AG04450 (cell line): ENCODE data around the gene MKI67. TPM values are rescaled to one million over a fixed set of nuclear protein-coding genes. Genes with fewer than 3 reads are reported as not detected.

ENCODE experiments used
- CTCF ChIA-PET: fragments of 300-600, 350-600 bp; formaldehyde crosslinking; extraction: SDS; loops from one replicate; lab custom pipeline; 2022; ENCODE audit warnings: antibody characterized with exemption, inconsistent platforms; lab: Charles Lee
- POLR2A ChIA-PET: fragments of 350-600 bp; formaldehyde crosslinking; extraction: SDS; loops from one replicate; lab custom pipeline; 2021; ENCODE audit warnings: antibody characterized with exemption, inconsistent platforms; lab: Yijun Ruan, JAX
- DNase-seq: peaks from one replicate; pipeline ENCODE4 v3.0.0-alpha.2; 2011; ENCODE audit warnings: low read depth, low spot score
- H3K27ac ChIP-seq: one replicate; pipeline ENCODE4 v1.5.1; 2012; ENCODE audit warnings: low read depth, low read length, control low read depth
- H3K27me3 ChIP-seq: one replicate; pipeline ENCODE4 v1.6.0; 2012; ENCODE audit warnings: low read length; ENCODE audit not compliant: control insufficient read depth, insufficient read depth
- H3K4me3 ChIP-seq: 2 replicates; pipeline ENCODE4 v1.5.1; 2011; ENCODE audit warnings: mild to moderate bottlenecking, low read depth, low read length, control low read depth
- H3K9me3 ChIP-seq: 2 replicates; pipeline ENCODE4 v1.5.1; 2012; ENCODE audit warnings: low read length; ENCODE audit not compliant: control insufficient read depth, insufficient read depth
- polyA plus RNA-seq: library from polyadenylated mRNA; depleted of rRNA; stranded (reverse); fragments of >200 nt; gene quantifications from 2 replicates; pipeline ENCODE4 v1.2.3, GENCODE V29; 2011
- TF ChIP-seq, protein P1 (sequence below): IDR thresholded peaks from 2 replicates; pipeline ENCODE4 v1.5.1; 2011; ENCODE audit warnings: low read depth, low read length, control low read depth, inconsistent platforms

Gene MKI67
- polyA plus RNA-seq, 1 experiment = 10.3 TPM

DNA sequence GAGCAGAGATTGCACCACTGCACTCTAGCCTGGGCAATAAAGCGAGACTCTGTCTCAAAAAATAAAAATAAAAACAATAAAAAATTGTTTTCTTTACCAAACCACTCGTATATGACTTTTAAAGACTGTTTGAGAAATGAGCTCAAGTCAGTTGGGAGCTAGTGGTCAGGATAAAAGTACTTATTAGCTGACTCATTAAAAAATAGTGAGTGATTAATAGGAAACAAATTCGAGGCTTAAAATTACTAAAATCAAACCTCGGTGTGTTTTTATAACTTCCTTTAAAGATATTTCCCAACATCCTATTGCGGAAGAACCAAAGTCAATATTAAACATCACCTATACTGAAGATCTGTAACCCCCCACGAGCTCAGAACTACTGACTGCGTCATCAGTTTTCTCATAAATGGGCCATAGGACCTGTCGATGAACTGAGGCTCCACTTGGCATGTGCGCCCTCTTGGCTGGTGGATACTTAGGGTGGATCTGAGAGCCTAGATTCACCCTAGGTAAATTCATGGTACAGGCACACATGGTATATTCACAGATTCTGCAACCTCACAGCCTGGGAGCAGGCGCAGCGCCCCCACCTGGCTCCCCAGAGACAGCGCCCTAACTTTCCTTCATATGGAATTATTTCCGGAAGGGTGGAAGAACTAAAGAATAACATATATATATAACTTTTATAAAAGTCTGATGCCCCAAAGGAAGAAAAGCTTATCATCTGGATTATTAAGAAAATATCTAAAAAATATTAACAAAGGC is 9.2 kb downstream of the MKI67 start:
- Histone ChIP-seq H3K4me3 (no peak overlapping the region), H3K27ac (no peak overlapping the region), H3K27me3 (no peaks in the 10 kb centered on the region), H3K9me3 (no peaks in the 10 kb centered on the region)
- TF ChIP-seq, protein P1, sequence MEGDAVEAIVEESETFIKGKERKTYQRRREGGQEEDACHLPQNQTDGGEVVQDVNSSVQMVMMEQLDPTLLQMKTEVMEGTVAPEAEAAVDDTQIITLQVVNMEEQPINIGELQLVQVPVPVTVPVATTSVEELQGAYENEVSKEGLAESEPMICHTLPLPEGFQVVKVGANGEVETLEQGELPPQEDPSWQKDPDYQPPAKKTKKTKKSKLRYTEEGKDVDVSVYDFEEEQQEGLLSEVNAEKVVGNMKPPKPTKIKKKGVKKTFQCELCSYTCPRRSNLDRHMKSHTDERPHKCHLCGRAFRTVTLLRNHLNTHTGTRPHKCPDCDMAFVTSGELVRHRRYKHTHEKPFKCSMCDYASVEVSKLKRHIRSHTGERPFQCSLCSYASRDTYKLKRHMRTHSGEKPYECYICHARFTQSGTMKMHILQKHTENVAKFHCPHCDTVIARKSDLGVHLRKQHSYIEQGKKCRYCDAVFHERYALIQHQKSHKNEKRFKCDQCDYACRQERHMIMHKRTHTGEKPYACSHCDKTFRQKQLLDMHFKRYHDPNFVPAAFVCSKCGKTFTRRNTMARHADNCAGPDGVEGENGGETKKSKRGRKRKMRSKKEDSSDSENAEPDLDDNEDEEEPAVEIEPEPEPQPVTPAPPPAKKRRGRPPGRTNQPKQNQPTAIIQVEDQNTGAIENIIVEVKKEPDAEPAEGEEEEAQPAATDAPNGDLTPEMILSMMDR = no peak; the same call in 1 of the 2 replicates
- ChIA-PET POLR2A (no interaction called here), CTCF (interaction anchor here (0.8 to 2.7 kb wide), 6 partner anchors 11 to 48 kb away, joined by 3 to 10 read pairs (median 3); no protein-coding TSS in a partner anchor)
- no peak for DNase-seq

DNA sequence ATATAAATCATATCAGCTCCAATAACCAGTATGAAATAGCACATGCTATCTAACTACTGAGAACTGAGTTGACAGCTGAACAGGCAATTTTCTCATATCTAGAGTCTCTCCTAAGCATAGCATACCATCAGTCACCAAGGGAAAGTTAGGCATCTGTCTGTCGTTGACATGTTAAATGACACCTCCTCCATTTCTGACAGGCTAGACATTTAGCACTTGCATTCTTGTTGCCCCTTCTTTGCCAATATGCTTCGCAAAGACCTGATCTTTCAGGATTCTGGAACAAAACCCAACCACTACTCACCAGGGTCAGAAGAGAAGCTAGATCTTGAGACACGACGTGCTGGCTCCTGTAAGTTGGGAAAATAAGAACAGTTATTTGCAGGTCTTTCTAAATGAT is 10.0 kb downstream of the MKI67 start:
- no peaks in the 10 kb centered on the region for H3K27me3 ChIP-seq
- H3K4me3 ChIP-seq = no peak overlapping the region
- H3K27ac ChIP-seq = no peak overlapping the region
- no peaks in the 10 kb centered on the region for H3K9me3 ChIP-seq
- ChIA-PET POLR2A (no interaction called here), CTCF (interaction anchor here (0.7 to 2.7 kb wide), 5 partner anchors 20 to 1994 kb away, joined by 3 to 10 read pairs (median 3); no protein-coding TSS in a partner anchor)
- DNase-seq = no peak
- TF ChIP-seq, protein P1 = no peak

DNA sequence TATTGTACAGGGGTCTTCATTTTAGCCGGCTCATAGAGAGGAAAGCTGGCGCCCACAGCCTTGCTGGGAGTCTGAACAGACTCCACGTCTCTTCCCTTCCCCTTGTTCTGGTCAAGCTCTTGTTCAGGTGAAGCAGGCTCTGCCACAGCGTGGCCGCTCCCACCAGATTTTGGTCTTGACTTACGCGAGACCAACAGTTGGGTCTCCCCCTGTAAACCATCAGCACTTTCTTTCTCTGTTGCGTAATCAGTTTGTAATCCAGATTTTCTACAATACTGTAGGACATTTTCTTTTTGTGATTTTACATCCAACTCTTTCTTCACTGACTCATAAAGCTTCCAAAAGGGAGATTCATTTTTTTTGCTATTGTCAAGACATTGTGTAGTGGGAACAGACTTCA is 10.9 kb downstream of the MKI67 start:
- POLR2A ChIA-PET = no interaction called here
- no peak overlapping the region for H3K4me3 ChIP-seq
- CTCF ChIA-PET = interaction anchor here (1.4 to 2.7 kb wide), 2 partner anchors 46 to 1994 kb away, joined by 3 to 10 read pairs; no protein-coding TSS in a partner anchor
- H3K9me3 ChIP-seq = no peaks in the 10 kb centered on the region
- no peak overlapping the region for H3K27ac ChIP-seq
- DNase-seq = no peak
- TF ChIP-seq, protein P1 = no peak
- H3K27me3 ChIP-seq = no peaks in the 10 kb centered on the region

DNA sequence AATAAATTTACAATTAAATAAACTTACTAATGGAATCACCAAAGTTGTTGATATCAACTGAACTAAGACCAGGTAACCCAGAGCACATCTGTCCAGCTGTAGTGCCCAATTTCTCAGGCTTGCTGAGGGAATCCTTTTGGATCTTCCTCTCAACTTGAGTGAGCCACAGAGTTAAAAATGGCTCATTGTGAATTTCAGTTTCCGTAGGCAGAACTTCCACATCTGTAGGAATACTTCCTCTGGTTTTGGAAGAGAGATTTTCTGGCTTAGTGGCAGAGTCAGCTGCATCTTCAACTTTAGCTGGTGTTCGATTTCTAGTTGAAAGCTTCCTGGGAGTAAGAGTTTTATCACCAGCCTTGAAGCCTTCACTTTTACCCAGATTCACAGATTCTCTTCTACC is 11.3 kb downstream of the MKI67 start:
- ChIA-PET CTCF (interaction anchor here (1.1 to 2.7 kb wide), 3 partner anchors 37 to 1995 kb away, joined by 3 to 10 read pairs (median 3); no protein-coding TSS in a partner anchor), POLR2A (no interaction called here)
- TF ChIP-seq, protein P1 = no peak
- Histone ChIP-seq H3K9me3 (no peaks in the 10 kb centered on the region), H3K4me3 (no peak overlapping the region), H3K27me3 (no peaks in the 10 kb centered on the region), H3K27ac (no peak overlapping the region)
- DNase-seq = no peak

DNA sequence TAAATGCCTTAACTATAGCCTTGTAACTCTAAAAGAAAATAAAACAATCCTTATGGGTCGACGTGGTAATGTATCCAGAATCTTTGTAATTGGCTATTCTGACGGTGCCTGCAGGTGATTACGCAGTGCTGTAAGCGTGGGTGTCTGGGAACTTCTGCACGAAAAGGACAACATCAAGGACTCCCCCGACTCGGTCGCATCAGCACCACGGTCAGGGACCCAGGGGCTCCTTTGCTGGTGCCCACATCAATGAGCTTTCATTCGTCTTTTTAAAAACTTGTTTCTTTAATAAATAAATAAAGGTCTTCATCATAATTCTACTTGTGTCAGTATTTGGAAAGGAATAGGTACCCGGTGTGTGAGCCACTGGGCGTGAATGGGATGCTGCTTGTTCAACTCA is 13.2 kb downstream of the MKI67 start:
- ChIA-PET POLR2A (no interaction called here), CTCF (interaction anchor here (2.3 kb wide), 1 partner anchor 44 kb away, joined by 7 read pairs; no protein-coding TSS in a partner anchor)
- no peak for DNase-seq
- Histone ChIP-seq H3K27me3 (no peaks in the 10 kb centered on the region), H3K4me3 (no peak overlapping the region), H3K9me3 (no peaks in the 10 kb centered on the region), H3K27ac (no peak overlapping the region)
- TF ChIP-seq, protein P1 = no peak
